GM12878 (cell line): ENCODE results near the gene CTSE. TPM values are rescaled to one million over a fixed set of nuclear protein-coding genes. Genes with fewer than 3 reads are reported as not detected.

Experiments used
- ATAC-seq: fragments of 200-7000 bp; cut with Tn5 transposase; 3 replicates; pipeline ENCODE4 v1.9.1; 2020; ENCODE audit warnings: mild to moderate bottlenecking, moderate library complexity
- BruUV-seq: library from RNA; stranded (reverse); fragments of 400-500 nt; replicated peaks from 2 replicates; lab custom pipeline; 2021; lab: Mats Ljungman, UMichigan
- CTCF ChIA-PET: fragments of 300-600 bp; sonication (Branson Sonifier 250); formaldehyde crosslinking; extraction: SDS; loops from one replicate; lab custom pipeline; 2021; ENCODE audit warnings: inconsistent platforms; lab: Yijun Ruan, JAX
- POLR2A ChIA-PET: fragments of 350-600 bp; formaldehyde crosslinking; extraction: SDS; loops from one replicate; lab custom pipeline; 2021; ENCODE audit warnings: inconsistent platforms; lab: Charles Lee
- RAD21 ChIA-PET: fragments of 300-600 bp; sonication (Branson Sonifier 250); formaldehyde crosslinking; loops from one replicate; lab custom pipeline; 2023; ENCODE audit warnings: antibody characterized with exemption; ENCODE audit not compliant: unreplicated experiment; lab: Charles Lee
- SMC1A ChIA-PET: fragments of 300-600 bp; sonication (Branson Sonifier 250); formaldehyde crosslinking; loops from one replicate; lab custom pipeline; 2023; ENCODE audit not compliant: unreplicated experiment, uncharacterized antibody; lab: Charles Lee
- DNase-seq: peaks from one replicate; pipeline ENCODE4 v3.0.0-alpha.2; 2011; ENCODE audit warnings: low read depth, low spot score
- FAIRE-seq: peaks from 3 replicates; lab custom pipeline; 2011; peaks lifted over from hg19 to GRCh38; lab: Jason Lieb, UNC
- H2AFZ ChIP-seq: 2 replicates; pipeline ENCODE4 v1.6.0; 2011; ENCODE audit warnings: low read depth, low read length, control low read depth; ENCODE audit not compliant: control insufficient read depth
- H3K27ac ChIP-seq: 2 replicates; pipeline ENCODE4 v1.5.1; 2011; ENCODE audit warnings: control low read depth; ENCODE audit not compliant: control insufficient read depth, insufficient read depth
- H3K27me3 ChIP-seq, 2 experiments: replicated peaks in 1 of 2; 2 replicates each; pipeline versions ENCODE4 v1.6.0 to v1.6.1; 2011; ENCODE audit warnings: low read length in 1 of 2; ENCODE audit not compliant: control insufficient read depth in 2 of 2, insufficient read depth in 2 of 2
- H3K36me3 ChIP-seq, 2 experiments: 2 replicates each; pipeline ENCODE4 v1.5.1; 2011; ENCODE audit warnings: low read length in 1 of 2; ENCODE audit not compliant: control insufficient read depth in 2 of 2, insufficient read depth in 2 of 2
- H3K4me1 ChIP-seq: 2 replicates; pipeline ENCODE4 v1.6.1; 2011; ENCODE audit warnings: mild to moderate bottlenecking, low read length, moderate library complexity, mixed read lengths; ENCODE audit not compliant: control insufficient read depth, insufficient read depth
- H3K4me2 ChIP-seq: 2 replicates; pipeline ENCODE4 v1.6.0; 2011; ENCODE audit warnings: control low read depth; ENCODE audit not compliant: control insufficient read depth, insufficient read depth
- H3K4me3 ChIP-seq: fragments of 200-600 bp; sonication (generic); 2 replicates; pipeline ENCODE4 v1.5.1; 2016
- H3K79me2 ChIP-seq: 2 replicates; pipeline ENCODE4 v1.6.0; 2011; ENCODE audit warnings: low read length; ENCODE audit not compliant: control insufficient read depth, insufficient read depth
- H3K9ac ChIP-seq: 2 replicates; pipeline ENCODE4 v1.8.0; 2011; ENCODE audit warnings: low read length, control low read depth, mixed read lengths; ENCODE audit not compliant: control insufficient read depth, insufficient read depth
- H3K9me3 ChIP-seq: replicated peaks from 3 replicates; pipeline ENCODE4 v1.5.1; 2011; ENCODE audit warnings: mild to moderate bottlenecking, low read length; ENCODE audit not compliant: control insufficient read depth, insufficient read depth
- H4K20me1 ChIP-seq: 2 replicates; pipeline ENCODE4 v1.6.0; 2011; ENCODE audit not compliant: control insufficient read depth, insufficient read depth
- BHLHE40 ChIP-seq, 2 experiments: fragments of 450-650 bp in 1 of 2; IDR thresholded peaks; 2 replicates each; pipeline ENCODE4 v1.6.1; 2011 to 2017; ENCODE audit warnings: low read depth in 2 of 2, borderline replicate concordance in 1 of 2, improper control_type of control experiment in 1 of 2, low read length in 1 of 2, mild to moderate bottlenecking in 1 of 2
- EP300 ChIP-seq, 2 experiments: fragments of 150-350 bp in 1 of 2; IDR thresholded peaks; 2 replicates each; pipeline ENCODE4 v1.6.1; 2011 to 2012; ENCODE audit warnings: low read depth in 2 of 2, low read length in 2 of 2, borderline replicate concordance in 1 of 2, improper control_type of control experiment in 1 of 2, inconsistent platforms in 1 of 2; ENCODE audit not compliant: control insufficient read depth in 1 of 2
- MEF2A ChIP-seq: IDR thresholded peaks from 2 replicates; pipeline ENCODE4 v1.6.1; 2011; ENCODE audit warnings: low read depth, mild to moderate bottlenecking, low read length, moderate library complexity; ENCODE audit not compliant: insufficient read depth
- MEF2B ChIP-seq: fragments of 450-650 bp; IDR thresholded peaks from 2 replicates; pipeline ENCODE4 v1.6.1; 2018; ENCODE audit warnings: mild to moderate bottlenecking, moderate library complexity; ENCODE audit not compliant: partially characterized antibody, poor library complexity, severe bottlenecking
- RAD51 ChIP-seq: fragments of 450-650 bp; IDR thresholded peaks from 2 replicates; pipeline ENCODE4 v1.6.1; 2016; ENCODE audit warnings: moderate library complexity, mild to moderate bottlenecking, inconsistent platforms
- RUNX3 ChIP-seq: IDR thresholded peaks from 2 replicates; pipeline ENCODE4 v1.6.1; 2012; ENCODE audit warnings: low read length, inconsistent platforms
- ZBED1 ChIP-seq: IDR thresholded peaks from 2 replicates; pipeline ENCODE4 v1.6.1; 2016; ENCODE audit warnings: borderline replicate concordance
- WGBS: methylation state at CpG from one replicate; pipeline ENCODE4 v1.1.6; 2016; ENCODE audit warnings: low lambda C conversion rate; ENCODE audit not compliant: insufficient replicate concordance, insufficient coverage; ENCODE audit errors: missing lambda C conversion rate; 5-methylcytosine and 5-hydroxymethylcytosine counted together
- in situ Hi-C: fragments of 300-500 bp; cut with MboI; formaldehyde crosslinking; loops from 9 replicates; pipeline ENCODE4 v1.14.3; 2018; ENCODE audit warnings: mixed read lengths
- intact Hi-C: fragments of 100-400 bp; cut with micrococcal nuclease; formaldehyde crosslinking; loops from one replicate; pipeline ENCODE4 v1.14.2; 2022; ENCODE audit not compliant: unreplicated experiment
- polyA plus RNA-seq, 11 experiments: library from polyadenylated mRNA; depleted of rRNA in 4 of 11; unstranded in 6 of 11; stranded (reverse) in 5 of 11; fragments of >200 nt; fragmentation: Nextera tagmentation in 4 of 11; fragmentation: Illumina TruSeq in 1 of 11; extraction: Ambion mirVana in 4 of 11; extraction: Trizol in 1 of 11; gene quantifications; 1 replicate in 1 of 11; 2 replicates in 10 of 11; pipeline versions ENCODE4 v1.2.1 to v1.2.3, GENCODE V29; 2011 to 2016; ENCODE audit warnings: inconsistent platforms in 2 of 11, missing spikeins in 2 of 11, low read depth in 1 of 11
- total RNA-seq, 4 experiments: library from RNA; depleted of rRNA in 3 of 4; stranded (reverse); fragments of >200 nt in 3 of 4; fragmentation: Illumina TruSeq in 1 of 4; extraction: Trizol in 1 of 4; gene quantifications; 2 replicates each; pipeline versions ENCODE4 v1.2.1 to v1.2.3, GENCODE V29; 2013 to 2021

CTSE gene
- total and polyA plus RNA-seq, 10 of the 15 experiments (the other 5 are each of a cell fraction or from before 2014, with no cell fraction given): 0.26 TPM; not detected in 9

DNA sequence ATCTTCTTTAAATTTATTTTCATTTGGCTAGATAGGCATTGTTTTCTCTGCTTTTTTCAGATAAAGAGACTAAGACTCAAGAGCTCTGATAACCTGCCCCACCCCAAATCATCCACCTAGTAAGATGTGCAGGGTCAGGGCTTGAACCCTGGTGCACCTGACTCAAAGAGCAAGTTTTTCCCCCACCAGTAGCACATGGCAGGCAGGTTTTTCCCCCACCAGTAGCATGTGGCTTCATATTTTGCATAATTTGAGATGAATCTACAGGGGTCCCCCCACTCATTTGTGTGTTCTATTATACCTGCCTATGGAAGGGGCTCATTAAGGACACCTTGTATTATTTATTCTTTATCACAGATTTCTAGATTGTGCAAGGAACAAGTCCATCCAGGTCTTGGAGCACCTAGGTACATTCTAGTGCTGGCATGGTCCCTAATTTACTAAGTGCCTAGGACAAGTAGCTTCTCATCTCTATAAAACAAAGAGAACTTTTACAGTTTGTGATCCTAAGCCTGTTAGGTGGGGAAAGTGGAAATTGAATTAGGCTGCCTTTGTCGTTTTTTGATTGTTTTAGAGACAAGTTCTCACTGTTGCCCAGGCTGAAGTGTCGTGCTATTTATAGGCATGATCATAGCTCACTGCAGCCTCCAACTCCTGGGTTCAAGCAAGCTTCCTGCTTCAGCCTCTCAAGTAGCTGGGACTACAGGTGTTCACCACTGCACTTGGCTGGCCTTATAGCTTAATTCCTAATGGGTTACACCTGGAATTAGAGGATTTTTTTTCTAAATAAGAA, 13.2 kb upstream of the CTSE start:
- Histone ChIP-seq H3K9me3 (peaks cover 3% of the 10 kb centered on the region; the same call in 2 of the 3 replicates), H3K4me3 (0 out of 2 replicates have a peak overlapping the region, but pooled peaks have one; percentile 12), H3K36me3 (no peaks in the 10 kb centered on the region), H3K79me2 (peaks cover 15% of the 10 kb centered on the region), H4K20me1 (no peaks in the 10 kb centered on the region), H3K27ac (peak overlapping the region; percentile 29; the same call in 1 of the 2 replicates), H3K9ac (peak overlapping the region; percentile 12; the same call in 1 of the 2 replicates), H2AFZ (no peak overlapping the region), H3K27me3 (no peaks in the 10 kb centered on the region; a peak in 1 of 4 replicates), H3K4me2 (peak overlapping the region; percentile 31), H3K4me1 (peaks cover 43% of the 10 kb centered on the region)
- 17% methylated on average over 2 of the region's 2 CpGs for WGBS
- ChIA-PET RAD21 (interaction anchor here (0.6 to 2.5 kb wide), 10 partner anchors 9 to 324 kb away, joined by 3 to 13 read pairs (median 4); no protein-coding TSS in a partner anchor), CTCF (interaction anchor here (0.7 to 2.4 kb wide), 9 partner anchors 9 to 572 kb away, joined by 3 to 11 read pairs (median 3); no protein-coding TSS in a partner anchor), SMC1A (interaction anchor here (0.6 to 3.6 kb wide), 8 partner anchors 9 to 379 kb away, joined by 3 to 19 read pairs (median 6); no protein-coding TSS in a partner anchor), POLR2A (interaction anchor here (0.7 to 0.8 kb wide), 2 partner anchors 8 to 47 kb away, joined by 3 to 5 read pairs; no protein-coding TSS in a partner anchor)
- DNase-seq: no peak
- in situ Hi-C loops (no loop called here), intact Hi-C loops (no loop called here)
- BruUV-seq: no TSS peak
- peak; percentile 52 for ATAC-seq
- TF ChIP-seq ZBED1 (no peak), RAD51 (peak; percentile 52; the same call in 1 of the 2 replicates), MEF2A (0 out of 2 replicates have a peak, but pooled peaks have one; percentile 42), RUNX3 (0 out of 2 replicates have a peak, but pooled peaks have one; percentile 16), MEF2B (peak; percentile 17), EP300 (IDR thresholded peaks at IDR 0.05; ENCODE audit: borderline replicate concordance in 1 of 2, control insufficient read depth in 1 of 2, low read depth in 2 of 2, low read length in 2 of 2) (no peak), BHLHE40 (IDR thresholded peaks at IDR 0.05; ENCODE audit: borderline replicate concordance in 1 of 2, low read depth in 2 of 2, low read length in 1 of 2) (peak; percentile 27 to 44; a peak in 2 of 4 replicates)
- peak; percentile 66 for FAIRE-seq
